ENCODE results near the gene RAB6B.

The RAB6B gene

DNA sequence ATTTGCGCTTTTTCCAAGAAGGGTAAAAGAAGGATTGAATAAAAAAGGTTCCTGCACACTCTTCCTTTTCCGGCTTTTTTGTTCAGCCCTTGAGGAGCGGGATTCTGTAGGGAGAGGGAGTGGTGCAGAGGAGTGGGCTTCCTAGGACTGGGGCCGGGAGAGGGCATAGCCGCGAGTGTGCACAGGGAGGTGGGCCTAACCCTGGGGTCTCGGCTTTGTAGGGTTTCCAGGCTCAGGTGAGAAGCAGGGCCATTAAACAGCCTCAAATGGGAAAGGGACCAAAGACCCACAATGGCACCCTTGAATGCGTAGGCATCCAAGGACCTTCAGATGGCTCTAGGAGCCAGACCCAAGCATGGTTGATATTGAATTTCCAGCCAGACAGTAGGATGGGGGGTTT is 35.4 kb upstream of the RAB6B start:
- no peak for DNase-seq (ENCODE audit: low read depth in 3 of 3)

DNA sequence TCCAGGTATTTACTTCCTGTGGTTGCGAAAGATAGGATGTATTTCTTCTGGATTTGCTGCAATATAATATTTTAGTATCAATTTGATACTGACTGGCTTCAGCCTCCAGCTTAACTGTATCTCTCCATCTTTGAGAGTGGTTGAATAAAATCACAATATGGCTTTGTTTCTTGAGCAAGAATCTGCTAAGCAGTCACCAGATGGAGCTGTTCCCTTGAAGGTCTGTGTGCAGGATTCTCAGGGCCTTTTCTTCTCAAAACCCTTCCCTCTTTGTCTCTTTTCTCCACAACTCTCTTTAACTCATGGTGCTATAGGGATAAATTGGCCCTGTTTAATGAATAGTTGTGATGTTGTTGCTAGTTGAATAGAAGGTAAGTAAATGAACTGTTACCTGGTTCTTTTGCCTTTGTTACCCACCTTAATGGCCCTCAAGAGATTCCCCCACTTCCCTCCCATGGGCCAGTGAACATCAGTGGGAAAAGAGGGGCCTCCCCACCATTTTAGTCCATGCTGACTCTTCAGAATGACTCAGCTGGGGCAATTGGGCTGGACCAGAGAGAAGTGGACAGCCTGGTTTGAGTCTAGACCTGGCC is 34.8 kb upstream of the RAB6B start:
- DNase-seq (ENCODE audit: low read depth in 3 of 3), result no peak

DNA sequence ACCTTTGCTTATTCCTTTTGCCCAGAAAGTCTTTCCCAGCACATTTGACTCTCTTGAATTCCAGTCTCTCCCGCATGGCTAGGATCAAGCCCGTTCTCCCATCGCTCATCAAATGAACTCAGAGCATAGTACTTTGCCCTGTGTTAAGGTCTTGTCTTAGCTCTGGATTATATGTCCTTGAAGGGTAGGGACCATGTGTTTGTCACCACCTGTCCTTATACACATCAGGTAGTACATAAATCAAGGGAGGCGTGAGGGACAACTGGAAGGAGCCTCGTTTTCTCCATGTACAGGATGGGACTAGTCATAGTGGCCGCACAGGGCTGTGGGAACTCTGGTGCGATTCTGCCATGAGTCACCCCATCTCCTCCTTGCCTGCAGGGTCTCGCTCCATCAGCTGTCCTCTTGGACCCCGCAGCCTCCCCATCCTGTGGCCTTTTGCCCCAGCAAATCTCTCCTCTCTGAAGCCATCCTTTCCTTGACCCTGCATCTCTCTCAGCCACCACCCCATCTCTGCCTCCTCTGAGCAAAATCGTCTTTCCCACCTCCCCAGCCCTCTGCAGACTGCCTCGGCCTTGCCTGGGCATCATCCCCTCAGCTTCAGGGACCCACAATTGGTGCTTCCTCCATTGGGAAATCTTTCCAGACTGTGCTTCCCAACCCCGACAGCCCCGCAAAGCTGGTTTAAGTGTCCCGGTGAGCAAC is 33.4 kb upstream of the RAB6B start:
- no peak for DNase-seq (ENCODE audit: low read depth in 3 of 3)

DNA sequence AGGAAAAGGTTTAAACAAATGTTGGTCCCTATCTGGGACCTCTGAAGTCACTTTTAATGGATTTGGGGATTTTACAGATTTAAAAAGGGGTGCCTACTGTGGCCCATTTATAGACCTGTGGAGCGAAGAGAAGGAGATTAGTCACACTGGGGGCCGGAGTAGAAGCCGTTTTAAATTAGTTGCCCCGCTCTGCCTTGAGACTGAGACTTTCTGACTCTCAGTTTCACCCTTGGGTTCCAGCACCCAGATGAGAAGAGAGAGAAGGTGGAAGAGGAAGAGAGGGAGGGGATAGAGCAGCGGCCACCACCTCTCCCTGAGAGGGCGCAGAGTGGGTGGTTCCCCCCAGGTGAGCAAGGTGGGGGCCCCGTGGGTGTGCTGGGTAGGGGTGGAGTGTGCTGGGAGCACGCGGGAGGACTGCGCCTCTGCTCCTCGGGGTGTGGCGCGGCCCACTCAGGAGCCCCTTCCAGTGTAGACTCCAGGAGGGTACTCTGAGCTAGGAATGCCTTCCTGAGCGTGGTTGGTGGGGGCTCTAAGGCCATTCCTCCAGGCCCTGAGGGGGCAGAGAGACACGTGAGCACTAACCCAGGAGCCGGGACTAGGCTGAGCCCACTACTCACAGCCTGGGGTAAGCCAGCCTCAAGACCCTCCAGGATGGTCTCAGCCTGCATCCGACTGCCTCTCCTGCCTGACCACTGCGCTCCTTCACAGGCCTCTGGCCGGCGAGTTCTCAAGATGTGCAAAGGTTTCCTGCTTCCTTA is 32.6 kb upstream of the RAB6B start:
- DNase-seq (ENCODE audit: low read depth in 3 of 3), result no peak

DNA sequence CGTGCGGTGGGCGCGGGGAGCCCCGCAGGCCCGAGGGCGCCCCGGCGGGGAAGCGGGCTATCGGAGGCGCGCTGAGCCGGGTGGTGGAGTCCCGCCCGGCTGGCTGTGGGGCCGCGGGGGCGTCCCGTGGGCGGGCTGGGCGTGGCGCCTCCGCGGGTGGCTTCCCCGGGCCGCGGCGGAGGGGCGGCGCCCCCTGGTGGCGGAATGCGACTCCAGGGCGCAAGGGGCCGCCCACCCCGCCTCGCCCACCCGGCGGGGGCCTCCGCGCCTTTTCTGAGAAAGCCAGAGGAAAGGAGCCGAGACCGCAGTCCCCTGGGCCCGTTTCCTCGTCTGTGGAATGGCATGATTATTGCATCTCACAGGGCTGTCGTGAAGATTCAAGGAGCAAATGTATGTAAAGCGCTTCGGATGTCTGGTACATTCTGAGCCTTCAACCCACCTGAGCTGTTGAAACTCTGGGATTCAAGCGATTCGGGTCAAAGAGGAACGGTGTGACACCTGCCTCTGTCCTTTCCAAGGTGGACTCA is 31.9 kb upstream of the RAB6B start:
- DNase-seq (ENCODE audit: low read depth in 3 of 3), result peak; percentile 31 to 66 (median 57)

DNA sequence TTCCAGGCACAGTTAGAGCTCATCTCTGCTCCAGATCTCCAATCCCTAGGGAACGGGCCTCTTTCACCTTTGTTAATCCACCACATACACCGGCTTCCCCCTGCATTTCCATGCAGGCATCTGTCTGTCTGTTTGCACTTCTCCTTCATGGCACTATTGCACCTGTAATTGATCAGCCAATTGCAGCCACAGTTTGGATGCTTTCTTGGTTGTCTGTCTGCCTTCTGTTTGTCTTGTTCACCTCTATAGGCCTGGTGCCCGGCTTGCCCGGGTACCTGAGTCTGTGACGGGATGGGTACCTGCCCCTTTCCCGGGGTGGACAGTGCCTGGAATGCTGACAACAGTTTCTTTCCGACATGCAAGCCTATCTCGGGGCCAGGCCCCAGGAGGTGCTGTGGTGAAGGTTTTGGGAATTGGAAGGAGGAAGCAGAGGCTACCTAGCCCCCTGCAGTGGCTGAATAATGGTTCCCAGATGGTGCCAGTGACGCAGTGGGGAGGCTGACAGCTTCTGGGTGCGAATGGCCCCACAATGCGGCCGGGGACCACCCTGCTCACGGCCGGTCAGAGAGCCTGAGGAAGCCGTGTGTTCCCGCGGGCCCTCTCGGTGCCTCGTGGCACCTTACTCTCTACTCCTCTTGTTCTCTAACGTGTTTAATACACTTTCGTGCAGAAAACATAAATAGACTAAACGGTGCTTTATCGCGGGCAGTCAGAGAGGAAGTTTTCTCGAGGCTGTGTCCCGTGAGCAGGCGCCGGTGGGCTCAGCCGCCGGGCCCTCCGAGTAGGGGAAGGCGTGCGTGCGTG is 31.3 kb upstream of the RAB6B start:
- DNase-seq (ENCODE audit: low read depth in 3 of 3), result peak in 1 of 3 experiments; percentile 1

DNA sequence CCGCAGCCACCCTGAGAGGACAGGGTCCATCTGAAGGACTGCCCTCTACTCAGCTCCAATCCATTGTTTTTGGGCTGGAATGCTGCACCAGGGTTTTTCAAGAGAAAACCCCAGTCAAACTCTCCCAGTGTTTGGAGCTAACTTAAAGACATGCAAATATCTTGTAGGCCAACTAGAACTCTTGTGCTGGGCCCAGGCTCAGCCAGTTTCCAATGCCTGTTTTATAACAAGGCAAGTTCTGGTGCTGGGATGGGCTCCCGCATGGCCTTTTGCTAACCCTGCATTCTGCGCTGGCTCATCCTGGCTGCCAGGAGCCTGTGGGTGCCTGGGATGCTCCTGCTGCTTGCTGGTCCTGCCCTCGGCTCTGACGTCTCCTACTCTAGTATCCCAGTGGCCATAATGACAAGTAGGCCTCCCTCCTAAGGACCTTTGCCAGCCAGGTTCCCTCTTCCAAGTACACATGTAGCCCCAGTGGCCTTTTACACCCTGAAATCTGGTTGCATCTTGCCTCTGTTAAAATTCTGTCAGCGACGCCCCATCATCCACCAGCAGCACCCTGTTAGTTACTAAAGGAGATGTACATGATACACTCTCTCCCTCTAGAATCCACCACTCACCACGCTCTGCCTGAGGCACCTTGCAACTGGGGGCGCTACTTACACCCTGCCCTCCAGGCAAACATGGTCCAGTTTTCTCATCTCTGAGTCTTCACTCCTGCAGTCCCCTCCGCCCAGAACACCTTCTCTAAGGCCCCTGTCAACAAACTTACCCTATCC is 30.5 kb upstream of the RAB6B start:
- no peak for DNase-seq (ENCODE audit: low read depth in 3 of 3)

DNA sequence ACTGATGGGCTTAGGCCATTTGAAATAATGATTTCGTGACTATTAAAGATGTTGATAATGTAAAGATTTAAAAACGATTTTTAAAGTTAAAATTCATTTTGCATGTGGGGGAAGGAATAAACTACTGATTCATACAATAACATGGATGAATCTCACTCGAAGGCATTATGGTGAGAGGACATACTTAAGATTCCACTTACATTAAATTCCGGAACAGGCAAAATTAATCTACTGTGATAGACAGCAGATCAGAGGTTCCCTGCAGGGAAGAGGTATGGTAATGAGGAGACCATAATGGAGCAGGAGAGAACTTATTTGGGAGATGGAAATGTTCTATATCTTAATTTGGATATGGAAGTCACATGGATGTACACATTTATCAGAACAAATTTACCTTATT is 28.4 kb upstream of the RAB6B start:
- no peak for DNase-seq (ENCODE audit: low read depth in 3 of 3)

DNA sequence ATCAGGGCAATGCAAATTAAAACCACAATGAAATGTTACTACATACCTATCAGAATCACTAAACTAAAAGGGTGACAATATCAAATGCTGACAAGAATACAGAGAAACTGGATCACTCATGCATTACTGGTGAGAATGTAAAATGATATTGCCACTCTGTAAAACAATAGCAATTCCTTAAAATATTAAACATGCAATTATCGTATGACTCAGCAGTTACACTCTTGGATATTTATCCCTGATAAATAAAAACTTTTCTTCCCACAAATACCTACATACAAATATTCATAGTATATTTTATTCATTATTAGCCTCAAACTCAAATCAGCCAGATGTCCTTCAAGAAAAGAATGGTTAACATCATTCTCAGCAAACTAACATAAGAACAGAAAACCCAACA is 25.9 kb upstream of the RAB6B start:
- no peak for DNase-seq (ENCODE audit: low read depth in 3 of 3)

DNA sequence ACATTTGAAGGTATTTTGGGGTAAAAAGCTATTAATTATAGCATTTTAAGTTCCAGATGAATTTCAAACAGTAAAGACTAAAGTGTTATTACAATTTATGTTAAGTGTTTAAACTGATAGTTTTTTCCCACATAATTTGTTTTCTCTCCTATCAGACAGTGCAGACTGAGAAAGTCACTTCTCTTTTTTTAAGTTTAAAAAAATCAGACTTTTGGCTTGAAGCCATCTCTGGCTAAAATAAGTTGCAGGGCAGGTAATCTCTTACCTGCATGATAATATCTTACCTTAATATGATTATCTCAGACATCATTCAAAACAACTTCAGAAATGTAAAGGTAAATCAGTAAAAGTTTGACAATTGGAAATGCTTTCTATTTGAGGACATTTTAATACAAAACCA is 21.5 kb upstream of the RAB6B start:
- DNase-seq (ENCODE audit: low read depth in 3 of 3), result no peak

DNA sequence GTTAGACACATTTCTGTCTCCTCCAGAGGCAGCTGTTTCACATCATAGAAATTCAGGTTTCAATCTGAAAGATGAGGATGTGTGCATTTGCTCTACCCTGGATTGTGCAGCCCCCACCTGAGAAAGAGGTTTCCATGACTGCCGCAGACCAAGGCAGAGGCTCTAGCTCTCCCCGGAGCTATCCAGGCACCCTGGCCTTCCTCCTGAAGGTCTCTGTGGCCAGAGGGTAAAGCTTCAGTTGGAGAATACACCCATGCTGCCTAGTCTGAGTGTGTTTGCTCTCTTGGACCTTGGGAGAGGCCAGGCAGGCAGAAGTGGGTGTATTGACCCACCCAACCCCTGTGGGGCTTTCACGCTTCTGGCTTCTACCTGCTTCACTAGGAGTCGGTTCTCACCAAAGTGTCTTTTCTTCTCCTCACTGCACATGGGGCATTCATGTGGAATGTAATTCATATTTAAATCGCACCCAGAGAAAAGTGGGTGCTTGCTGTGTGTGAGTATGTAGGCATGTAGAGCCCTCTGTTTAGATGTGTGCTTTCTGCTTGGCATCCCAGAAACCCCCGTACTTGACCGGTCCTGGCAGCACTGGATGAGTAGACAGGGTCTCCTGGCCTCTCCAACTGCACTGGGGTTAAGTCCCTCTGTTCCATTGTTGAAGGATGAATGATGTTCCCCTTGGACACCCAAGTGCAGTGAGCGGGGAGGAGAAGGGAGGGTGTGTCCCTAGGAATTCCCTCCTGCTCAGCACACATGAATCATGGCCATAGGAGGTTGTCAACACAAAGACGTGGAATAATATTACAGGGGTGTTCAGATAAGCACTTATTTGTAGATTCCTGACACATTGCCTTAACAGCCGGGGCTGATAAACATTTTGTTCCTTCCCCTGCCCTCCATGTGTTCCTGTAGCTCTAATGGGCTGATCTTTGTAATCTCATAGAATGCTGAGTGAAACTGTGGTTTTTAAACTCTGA is 20.3 kb upstream of the RAB6B start:
- no peak for DNase-seq (ENCODE audit: low read depth in 3 of 3)

DNA sequence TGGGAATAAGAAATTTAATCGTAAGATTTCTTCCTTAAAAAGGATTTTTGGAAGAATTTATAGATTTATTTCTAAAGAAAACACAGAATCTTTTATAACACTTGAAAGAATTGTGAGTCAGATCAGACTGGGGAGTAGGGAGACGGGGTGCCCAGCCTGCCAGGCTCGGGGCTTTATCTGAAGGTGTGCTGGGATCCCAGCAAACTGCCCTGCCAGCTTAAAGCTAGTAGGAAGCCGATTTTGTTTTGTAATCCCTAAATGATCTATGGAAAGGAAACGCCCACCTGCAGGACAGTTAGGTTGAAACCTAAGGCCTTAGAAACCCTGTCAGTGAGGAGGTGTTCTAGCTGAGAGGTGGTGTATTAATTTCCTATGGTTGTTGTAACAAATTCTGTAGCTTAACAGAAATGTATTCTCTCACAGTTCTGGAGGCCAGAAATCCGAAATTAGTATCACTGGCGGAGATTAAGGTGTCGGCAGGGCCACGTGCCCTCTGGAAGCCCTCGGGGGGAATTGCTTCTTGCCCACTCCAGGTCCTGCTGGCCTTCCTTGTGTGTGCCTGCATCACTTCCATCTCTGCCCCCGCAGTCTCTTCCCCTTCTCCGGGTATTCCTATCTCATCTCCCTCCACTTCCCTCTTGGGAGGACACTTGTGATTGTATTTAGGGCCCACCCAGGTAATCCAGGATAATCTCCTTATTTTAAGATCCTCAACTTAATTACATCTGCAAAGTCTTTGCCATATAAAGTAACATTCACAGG is 19.3 kb upstream of the RAB6B start:
- no peak for DNase-seq (ENCODE audit: low read depth in 3 of 3)

DNA sequence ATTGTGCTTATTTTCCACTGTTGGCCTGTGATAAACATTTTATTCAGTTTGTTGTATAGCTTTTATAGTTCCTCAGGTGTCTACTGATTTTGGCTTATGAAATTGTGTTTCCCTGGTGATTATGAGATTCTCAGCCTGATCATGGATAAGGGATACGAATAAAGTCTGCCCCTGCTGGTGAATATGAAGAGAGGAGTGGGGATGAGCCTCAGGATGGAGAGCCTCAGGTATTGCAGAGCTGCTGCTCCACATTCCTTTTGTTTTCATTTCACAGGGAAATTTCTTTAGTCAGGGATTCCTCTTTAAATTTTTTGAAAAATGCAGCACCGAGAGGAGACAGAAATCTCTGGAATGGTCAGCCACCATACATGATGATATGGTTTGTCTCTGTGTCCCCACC is 14.7 kb upstream of the RAB6B start:
- DNase-seq (ENCODE audit: low read depth in 3 of 3), result no peak

DNA sequence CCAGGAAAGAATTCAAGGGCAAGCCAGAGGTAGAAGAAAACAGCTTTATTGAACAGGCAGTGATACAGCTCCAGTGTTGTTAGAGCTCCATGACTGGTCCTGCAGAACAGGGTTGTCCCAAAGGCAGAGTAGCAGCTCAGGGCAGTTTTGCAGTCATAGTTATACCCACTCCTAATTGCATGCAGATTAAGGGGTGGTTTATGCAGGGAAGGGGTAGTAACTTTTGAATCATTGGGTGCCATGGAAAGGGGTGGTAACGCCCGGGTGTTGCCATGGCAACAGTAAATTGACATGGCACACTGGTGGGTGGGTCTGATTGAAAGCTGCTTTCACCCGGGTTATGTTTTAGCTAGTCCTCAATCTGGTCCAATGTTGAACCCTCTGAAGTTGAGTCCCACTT is 9.7 kb upstream of the RAB6B start:
- no peak for DNase-seq (ENCODE audit: low read depth in 3 of 3)

DNA sequence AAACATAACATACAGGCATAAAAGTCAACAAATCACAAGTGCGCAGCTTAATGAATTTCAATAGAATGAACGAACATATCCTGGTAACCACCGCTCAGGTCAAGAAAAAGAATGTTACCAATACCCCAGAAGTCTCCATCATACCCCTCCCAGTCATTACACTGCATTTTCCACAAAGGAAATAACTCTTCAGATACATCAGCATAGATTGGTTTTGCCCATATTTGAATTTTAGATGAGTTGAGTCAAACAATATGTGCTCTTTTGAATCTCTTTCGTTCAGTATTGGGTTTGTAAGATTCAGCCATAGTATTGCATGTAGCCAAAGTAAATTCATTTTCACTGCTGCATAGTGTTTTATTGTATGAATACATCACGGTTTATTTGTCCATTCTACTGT is 6.2 kb upstream of the RAB6B start:
- DNase-seq (ENCODE audit: low read depth in 3 of 3), result no peak

DNA sequence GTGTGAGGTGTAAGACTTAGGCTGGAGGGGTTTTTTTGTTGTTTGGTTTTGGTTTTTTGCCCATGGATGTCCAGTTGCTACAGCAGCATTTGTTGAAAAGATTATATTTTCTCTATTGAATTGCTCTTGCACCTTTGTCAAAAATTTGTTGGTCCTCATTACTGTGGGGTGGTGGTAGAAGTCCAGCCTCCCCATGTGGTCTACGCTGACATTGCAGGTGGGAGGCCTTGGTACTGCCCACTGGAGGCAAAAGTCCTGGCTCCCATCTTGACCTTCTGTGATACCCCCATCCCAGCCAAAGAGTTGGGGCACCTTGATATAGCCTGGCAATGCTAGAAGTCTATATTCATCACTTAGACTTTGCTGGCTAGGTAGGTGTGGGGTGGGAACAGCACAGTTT is 5.4 kb upstream of the RAB6B start:
- no peak for DNase-seq (ENCODE audit: low read depth in 3 of 3)

DNA sequence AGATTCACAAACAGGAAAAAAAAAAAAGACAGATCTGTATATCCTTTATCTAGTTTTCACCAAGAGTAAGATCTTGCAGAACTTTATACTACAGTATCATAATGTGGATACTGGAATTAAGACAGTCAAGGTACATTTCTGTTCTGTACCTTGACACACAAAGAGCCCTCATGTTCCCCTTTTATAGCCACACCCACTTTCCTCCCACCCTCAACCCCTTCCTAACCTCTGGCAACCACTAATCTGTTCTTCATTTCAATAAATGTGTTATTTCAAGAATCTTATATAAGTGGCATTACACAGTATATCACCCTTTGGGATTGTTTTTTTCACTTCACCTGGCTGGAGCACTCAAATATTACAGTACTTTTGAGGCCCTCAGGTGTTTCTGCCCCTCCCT is 3.6 kb upstream of the RAB6B start:
- no peak for DNase-seq (ENCODE audit: low read depth in 3 of 3)

DNA sequence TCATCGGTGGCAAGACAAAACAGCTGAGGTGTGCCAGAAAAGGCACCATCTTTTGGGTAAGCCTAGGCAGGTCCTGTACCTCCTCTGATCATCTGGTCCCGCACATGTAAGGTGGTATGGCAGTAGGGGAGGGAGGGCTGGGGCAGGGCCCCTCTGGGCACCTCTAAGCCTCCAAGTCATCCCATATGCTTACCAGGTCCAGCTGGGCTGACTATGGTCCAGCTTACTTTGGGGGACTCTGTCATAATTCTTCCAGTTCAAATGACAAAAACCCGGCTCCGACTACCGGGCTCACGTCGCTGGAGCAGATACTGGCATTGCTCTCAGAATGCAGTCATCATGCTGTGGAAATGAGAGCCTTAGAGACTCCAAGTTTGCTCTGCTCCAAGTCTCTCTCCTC is 1.9 kb upstream of the RAB6B start:
- no peak for DNase-seq (ENCODE audit: low read depth in 3 of 3)

DNA sequence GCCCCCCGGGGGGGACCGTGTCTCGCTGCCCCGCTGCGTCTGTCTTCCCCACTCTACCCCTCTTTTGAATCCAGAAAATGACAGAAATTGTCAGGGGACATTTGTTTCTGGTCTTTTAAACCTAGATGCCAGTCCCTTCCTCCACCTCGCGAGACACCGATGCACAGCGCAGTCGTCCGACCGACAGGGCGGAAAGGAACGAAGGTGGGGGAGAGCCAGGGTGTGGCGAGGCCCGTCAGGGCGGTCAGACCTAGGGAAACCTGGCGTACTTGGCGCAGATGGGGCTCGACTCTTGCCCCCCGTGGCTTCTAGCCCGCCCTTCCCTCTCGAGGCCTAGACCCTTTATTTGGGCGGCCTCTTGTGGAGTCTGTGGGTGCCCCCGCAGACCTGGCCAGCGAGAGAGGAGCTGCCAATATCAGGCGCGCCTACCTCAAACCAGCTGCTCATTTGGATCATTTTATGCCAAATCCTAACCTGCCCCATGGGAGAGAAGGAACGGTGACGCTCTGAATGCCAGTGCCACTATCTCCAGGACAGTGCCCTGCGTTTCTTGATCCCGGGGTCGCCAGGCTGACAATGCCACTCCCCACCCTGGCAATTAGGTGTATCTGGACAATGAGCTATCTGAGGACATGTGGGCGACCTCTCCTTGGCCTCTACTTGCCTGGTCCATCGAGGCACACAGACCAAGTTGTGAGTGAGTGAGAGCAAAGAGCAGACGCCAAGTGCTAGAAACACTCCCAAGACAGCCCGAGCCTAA is 500 bp upstream of the RAB6B start:
- no peak for DNase-seq (ENCODE audit: low read depth in 3 of 3)
